ENCODE measurements around the gene GTF2I.
"Not testable (repeated sequence)": the region's sequence is repeated elsewhere in the genome, so short reads cannot be mapped to it uniquely, and the experiment has no call there.

The GTF2I gene

DNA sequence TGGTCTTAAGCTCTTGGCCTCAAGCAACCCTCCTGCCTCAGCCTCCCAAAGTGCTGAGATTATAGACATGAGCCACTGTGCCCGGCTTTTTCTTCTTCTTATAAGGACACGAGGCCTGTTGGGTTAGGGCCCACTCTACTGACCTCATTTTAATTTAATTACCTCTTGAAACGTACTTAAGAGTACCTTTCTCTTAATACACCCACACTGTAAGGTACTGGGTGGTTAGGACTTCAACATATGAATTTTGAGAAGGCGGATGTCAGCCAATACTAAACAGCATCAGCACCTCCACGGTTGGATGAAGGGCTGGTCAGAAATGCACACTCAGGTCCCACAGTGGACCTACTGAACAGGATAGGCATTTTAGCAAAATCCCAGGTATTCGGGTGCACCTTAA, 124.2 kb downstream of the GTF2I start:
- FAIRE-seq = not testable (repeated sequence)

DNA sequence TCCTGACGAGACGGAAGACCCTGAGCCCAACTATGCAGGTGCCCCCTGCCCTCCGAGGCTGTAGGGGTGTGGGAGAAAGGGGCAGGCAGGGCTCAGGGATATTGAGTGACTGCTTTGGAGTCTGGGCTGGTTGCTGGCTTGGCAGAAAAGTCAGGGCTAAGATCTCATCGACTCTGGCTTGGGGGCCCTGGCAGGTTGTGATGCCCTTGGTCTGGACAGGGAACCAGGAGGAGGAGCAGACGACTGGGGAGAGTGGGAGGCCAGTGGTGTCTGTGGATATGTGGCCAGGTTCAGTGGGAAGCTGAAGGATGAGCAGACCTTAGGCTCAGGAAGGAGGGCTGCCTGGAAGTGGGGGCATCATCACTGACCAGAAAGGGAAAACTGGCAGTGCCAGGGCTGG, 126.1 kb downstream of the GTF2I start:
- not testable (repeated sequence) for FAIRE-seq

DNA sequence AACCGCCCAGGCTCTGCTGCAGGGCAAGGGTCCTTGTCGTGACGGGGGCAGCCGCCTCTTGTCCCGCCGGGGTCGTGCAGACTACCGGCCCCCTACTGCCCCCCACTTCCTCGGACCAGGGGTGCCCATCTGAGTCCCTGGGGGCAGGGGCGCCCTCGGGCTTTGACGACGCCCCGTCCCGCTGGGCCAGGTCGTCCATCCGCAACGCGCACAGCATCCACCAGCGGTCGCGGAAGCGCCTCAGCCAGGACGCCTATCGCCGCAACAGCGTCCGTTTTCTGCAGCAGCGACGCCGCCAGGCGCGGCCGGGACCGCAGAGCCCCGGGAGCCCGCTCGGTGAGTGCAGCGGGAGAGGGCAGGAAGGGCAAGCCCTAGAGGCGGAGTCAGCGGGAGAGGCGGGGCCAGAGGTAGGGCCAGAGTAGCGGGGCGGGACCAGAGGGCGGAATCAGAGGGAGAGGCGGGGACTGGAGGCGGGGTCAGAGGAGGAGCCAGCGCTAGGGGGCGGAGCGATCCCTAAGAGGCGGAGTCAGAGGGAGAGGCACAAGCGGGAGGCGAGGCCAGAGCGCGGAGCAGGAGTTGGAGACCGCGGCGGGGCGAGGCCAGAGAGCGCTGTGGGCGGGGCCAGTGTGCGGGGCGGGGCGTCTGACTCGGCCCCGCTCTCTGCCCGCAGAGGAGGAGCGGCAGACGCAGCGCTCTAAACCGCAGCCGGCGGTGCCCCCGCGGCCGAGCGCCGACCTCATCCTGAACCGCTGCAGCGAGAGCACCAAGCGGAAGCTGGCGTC, 131.0 kb downstream of the GTF2I start:
- FAIRE-seq = peak; percentile 58

DNA sequence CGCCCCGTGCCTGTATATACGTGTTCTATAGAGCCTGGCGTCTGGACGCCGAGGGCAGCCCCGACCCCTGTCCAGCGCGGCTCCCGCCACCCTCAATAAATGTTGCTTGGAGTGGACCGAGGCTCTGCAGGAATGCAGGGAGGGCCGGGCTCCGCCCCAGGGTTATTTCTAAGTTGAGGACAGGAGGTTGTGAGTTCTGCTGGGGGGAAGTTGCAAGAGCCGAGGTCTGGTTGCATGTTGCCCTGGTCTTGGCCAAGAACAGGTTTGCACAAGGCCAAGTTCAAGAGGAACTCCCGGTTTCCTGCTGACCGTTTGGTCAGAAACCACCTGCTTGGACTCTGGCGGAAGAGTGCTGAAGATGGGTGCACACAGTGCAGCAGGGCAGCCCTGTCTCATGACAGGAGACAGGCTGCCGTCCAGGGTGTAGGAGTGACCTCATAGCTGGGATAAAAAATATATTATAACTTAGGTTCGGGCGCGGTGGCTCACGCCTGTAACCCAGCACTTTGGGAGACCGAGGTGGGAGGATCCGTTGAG, 131.8 kb downstream of the GTF2I start:
- FAIRE-seq = not testable (repeated sequence)

DNA sequence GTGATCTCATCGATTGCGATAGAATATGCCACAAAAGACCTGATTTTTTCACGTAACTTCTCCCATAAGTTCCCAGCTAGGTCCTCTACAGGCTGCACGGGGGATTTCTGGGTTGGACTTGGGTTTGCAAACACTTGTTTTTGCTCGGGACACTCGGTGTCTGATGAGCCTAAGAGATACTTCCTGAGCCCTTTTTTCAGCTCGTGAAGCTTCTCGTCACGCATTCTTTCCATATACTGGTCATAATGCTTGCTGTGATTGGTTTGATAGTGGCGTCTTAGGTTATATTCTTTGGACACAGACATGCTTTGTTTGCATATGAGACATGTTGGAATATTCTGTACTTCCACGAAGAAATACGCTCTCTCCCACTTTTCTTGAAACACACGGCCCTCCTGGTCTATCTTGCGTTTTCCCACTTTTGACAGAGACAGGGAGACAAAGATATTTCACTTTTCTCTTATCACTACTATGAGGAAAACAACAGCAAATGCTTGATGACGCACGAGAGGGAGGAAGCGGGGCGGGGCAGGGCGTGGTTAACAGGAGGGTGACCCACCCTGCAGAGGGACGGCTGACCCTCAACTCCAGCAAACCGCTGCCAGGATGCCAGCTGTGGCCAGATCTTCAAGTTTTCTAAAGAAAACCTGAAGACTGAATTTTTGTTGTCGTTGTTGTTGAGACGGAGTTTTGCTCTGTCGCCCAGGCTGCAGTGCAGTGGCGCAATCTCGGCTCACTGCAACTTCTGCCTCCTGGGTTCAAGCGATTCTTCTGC, 140.5 kb downstream of the GTF2I start:
- FAIRE-seq = not testable (repeated sequence)

DNA sequence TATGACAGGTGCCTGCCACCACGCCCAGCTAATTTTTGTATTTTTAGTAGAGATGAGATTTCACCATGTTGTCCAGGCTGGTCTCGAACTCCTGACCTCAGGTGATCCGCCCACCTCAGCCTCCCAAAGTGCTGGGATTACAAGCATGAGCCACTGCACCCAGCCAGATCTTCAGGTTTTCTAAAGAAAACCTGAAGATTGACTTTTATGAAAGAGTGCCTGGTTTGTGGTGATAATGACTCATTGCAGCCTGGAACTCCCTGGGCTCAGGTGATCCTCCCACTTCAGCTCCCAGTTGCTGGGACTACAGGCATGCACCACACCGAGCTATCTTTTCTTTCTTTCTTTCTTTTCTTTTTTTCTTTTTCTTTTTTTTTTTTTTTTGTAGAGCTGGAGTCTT, 141.1 kb downstream of the GTF2I start:
- FAIRE-seq = not testable (repeated sequence)
